Stimulated activated CD8-positive, alpha-beta memory T cell treated with anti-CD3 and anti-CD28 coated beads, Interleukin-15, amount 100 ng/mL, for 1 hour (primary cell): ENCODE measurements around the gene BOLA3.
"Not testable (repeated sequence)": the region's sequence is repeated elsewhere in the genome, so short reads cannot be mapped to it uniquely, and the experiment has no call there.

Experiments used
- DNase-seq: peaks from one replicate; pipeline ENCODE4 v3.0.0-alpha.2; 2020; ENCODE audit warnings: low read depth

The BOLA3 gene, protein sequence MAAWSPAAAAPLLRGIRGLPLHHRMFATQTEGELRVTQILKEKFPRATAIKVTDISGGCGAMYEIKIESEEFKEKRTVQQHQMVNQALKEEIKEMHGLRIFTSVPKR

DNA sequence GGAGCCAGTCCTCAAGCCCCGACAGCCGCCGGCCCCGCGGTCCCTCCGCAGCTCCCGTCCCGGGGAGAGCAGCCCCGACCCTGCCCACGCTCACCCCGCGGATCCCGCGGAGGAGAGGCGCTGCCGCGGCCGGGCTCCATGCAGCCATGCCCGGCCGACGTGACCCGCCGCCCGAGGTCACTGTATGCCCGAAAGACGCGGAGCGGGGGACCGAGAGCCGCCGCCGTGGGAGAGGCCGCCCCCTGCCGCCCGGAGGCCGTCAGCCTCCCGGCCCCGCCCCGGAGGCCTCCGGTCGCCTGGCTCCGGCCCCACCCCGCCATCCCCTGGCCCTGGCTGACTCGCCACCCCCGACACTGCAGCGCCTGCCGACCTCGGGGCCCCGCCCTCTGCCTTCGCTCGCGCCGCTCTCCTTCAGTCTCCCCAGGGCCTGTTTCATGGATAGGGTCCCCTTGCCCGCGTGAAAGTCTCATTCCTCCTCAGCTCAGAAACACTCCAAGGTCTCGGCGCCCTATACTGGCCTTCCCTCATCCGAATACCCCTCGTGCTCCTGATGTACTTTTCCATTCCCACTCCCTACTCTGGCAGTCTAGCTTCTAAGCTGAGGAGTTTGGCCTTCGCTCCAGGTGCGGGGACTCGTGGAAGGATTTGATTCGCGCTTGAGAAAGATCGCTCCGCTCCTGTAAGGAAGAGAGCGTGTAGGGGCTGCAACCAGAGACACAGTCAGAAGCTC lies at the start of gene BOLA3:
Gene BOLA3, minus strand, starts transcription at position 186 of the 730 bp plus-strand sequence. Its CDS starts 38 bp downstream, at position 148.
- DNase-seq = peak; percentile 47

DNA sequence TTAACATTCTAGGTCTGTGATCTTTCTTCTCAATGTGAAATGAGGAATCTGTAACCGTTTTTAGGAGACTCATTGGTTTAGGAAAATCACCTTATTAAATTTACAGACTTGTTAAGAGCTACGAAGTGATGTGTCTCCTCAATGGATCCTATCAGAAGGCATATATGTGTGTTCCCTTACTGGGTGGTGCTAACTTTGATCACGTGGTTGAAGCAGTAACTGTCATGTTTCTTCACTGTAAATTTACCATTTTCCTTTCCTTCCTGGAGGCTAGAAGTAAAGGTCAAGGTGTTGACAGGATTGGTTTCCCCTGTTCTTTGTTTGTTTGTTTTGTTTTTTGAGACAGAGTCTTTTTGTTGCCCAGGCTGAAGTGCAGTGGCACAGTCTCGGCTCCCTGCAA lies 49.3 kb upstream of the BOLA3 start:
- DNase-seq = no peak

DNA sequence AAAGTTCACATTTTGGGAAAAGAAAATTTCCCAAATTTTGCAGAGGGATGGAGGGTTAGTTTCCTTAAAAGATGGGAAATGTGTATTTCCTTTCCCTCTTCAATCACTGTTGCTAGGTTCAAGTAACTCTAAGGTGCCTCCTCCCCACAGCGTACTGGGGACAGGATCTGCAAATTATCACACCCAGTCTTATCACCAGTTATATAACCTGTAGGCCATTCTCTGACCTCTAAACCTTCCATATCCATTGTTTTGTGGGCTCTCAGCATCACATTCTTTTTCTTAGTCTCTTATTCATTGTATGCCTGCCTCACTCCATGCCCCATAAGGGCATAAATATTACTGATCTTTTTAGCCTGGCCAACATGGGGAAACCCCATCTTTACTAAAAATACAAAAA lies 47.1 kb upstream of the BOLA3 start:
- no peak for DNase-seq

DNA sequence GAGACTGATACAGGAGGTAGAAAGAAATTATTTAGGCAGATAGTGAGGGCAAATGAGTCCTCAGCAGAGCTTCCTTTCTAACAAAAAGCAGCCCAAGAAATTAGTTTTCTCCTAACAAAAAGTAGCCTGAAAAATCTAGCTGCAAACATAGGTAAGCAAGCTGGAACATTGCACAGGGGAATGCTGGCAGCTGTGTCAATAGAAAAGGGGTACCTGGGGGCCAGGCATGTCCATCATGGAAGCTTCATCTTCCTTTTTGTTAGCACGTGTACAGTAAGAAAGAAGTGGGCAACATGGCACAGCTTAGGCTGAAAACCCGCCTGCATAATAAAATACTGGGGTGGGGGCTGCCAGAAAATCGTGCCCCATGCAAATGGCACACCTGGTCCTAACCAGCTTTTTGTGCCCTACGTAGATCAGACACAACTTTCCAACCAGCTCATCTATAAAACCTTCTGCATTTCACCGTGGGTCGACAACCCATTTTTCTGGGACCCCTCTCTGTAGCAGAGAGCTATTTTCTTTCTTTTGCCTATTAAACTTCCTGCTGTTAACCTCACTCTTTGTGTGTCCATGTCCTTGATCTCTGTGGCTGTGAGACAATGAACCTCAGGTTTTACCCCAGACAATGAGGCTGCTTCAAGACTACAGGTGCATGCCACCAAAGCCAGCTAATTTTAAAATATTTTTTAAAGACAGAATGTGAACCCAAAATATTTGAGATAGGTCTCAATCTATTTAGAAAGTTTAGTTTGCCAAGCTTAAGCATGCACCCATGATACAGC lies 44.1 kb upstream of the BOLA3 start:
- DNase-seq = no peak

DNA sequence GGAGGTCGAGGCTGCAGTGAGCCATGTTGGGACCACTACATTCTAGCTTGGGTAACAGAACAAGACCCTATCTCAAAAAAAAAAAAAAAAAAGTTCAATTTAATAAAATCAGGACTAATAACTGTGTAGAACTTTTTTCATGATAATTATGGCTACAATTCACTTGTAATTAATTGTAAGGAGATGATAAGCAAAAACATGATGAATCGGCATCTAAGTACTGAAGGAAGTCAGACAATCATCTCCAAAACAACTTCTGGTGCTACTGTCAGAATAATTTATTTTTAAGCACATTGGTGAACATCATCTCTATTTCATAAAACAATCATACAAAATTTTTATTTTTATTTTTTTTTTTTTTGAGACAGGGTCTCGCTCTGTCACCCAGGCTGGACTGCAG lies 41.0 kb upstream of the BOLA3 start:
- DNase-seq = no peak

DNA sequence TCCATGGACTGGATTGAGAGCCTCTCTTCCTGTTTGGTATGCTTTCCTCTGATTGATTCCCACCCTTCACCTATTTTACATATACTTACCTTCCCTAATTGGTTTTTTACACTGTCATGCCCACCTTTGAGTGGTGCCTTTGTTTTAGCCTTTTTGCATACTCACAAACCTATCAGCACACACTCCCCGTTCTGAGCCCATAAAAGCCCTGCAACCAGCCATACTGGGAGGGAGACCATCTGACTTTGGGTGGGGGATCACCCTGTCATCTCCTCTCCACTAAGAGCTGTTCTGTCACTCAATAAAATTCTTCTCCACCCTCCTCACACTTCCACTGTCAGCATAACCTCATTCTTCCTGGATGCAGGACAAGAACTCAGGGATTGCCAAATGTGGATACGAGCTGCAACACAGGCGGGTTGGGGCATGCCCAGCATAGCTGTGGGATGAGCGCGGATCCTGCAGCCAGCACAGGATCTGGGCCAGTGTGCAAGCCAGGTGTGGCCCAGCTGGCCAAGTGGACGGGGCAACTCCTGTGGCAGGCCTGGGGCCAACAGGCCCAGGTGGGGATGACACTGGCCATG lies 40.4 kb upstream of the BOLA3 start:
- DNase-seq = no peak

DNA sequence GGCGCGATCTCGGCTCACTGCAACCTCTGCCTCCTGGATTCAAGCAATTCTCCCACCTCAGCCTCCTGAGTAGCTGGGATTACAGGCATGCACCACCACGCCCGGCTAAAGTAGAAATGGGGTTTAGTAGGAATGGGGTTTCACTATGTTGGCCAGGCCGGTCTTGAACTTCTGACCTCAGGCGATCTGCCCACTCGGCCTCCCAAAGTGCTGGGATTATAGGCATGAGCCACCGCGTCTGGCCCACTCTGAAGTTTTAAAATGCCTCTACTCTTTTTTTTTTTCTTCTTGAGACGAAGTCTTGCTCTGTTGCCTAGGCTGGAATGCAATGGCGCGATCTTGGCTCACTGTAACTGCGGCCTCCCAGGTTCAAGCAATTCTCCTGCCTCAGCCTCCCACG lies 39.0 kb upstream of the BOLA3 start:
- DNase-seq = not testable (repeated sequence)

DNA sequence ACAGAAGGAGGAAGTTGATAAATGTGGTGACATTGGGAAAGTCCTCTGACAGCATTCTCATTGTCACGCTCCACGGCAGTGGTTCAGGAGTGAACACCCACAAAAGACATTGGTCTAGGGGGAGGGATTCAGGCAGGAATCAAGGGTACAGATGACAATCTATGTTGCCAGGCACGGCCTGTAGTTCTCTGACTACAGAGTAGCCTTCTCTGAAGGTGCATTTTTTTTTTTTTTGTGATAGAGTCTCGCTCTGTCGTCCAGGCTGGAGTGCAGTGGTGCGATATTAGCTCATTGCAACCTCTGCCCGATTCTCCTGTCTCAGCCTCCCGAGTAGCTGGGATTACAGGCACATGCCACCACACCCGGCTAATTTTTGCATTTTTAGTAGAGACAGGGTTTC lies 38.3 kb upstream of the BOLA3 start:
- DNase-seq = no peak

DNA sequence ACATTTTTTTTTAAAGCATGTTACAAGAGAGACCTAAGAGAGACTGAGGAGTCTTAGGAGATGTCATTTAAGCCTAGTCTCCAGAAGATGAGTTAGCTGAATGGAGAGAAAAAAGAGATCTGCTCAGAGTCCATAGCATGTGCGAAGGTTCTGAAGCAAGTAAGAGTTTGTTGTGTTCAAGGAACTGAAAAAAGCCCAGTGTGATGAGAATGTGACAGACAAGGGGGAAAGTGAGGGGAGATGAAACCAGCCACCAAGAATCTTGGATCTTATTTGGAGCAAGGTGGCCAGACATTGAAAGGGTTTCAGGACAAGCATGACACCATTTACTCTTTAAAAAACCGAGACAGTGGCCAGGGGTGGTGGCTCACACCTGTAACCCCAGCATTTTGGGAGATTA lies 36.2 kb upstream of the BOLA3 start:
- DNase-seq = no peak

DNA sequence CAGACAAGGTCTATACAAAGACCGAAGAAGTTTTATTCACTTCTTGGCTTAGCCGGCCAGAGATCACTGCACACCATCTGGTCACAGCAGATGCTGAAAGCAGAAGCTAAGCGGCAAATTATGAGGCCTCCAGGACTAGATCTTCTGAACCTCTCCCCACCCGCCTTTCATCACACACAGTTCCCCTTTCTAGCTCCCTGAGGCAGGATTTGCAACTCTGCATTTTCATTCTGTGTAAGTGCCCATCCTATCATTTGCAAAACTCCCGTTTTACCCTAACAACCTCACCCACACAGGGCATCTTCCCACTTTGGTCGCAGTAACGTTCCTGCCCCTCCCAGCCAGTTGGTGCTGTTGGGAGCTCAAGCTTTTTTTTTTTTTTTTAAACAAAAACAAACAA lies 34.0 kb upstream of the BOLA3 start:
- DNase-seq = no peak

DNA sequence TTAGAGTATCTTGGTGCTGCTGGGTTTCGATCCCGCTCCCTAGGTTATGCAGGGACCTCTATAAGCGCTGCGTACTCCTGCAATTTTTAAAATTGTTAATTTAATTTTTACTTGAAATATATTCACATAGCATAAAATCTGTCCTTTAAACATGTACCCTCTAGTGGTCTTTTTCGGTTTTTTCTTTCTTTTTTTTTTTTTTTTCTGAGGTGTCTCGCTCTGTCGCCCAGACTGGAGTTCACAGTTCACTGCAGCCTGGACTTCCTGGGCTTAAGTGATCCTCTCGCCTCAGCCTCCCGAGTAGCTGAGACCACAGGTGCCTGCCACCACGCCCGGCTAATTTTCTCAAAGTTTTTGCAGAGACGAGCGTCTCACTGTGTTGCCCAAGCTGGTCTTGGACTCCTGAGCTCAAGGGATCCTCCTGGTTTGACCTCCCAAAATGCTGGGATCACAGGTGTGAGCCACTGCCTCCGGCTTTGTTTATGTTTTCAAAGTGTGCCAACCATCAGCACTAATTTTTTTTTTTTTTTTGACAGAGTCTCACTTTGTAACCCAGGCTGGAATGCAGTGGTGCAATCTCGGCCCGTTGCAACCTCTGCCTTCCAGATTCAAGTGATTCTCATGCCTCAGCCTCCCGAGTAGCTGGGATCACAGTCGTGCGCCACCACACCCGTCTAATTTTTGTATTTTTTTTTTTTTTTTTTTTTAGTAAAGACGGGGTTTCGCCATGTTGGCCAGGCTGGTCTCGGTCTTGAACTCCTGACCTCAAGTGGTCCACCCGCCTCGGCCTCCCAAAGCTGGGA lies 31.6 kb upstream of the BOLA3 start:
- DNase-seq = no peak

DNA sequence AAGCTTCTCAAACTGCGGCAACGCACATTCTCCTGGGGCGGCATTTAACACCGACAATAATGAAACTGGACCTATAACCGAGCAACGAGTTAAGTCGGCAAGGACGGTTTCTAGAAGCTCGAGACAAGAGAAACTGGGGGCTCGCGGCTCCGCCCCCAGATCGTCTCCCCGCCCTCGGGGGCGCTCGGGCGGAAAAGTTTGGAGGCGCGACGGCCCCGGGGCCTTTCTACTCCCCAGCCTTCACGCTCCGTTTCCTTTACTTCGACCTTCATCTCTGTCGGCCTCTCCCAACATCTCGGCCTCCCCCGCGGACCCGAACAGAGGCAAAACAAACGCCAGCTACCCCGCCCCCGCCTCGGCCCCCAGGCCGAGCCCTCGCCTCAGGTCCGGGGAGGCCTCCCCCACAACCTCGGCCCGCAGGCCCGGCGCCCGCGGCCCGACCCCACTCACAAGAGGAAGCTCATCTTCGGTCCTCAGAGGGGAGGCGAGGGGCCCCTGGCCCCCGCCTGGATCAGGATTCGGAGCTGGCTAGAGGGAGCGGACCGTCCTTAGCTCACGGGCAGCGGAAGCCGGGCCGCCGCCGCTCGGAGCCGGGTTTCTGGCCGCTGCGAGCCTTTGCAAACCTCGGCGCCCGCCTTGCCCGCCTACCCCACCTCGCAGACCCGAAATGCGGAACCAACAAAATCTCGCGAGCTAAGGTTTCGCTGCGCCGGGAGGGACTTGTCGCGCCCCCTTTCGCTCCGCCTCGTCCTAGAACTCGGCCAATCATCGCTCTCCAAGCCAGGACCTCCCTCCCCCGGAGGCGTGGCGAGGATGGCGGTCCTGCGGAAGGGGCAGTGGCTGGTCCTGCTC lies 30.7 kb upstream of the BOLA3 start, which contains the start of gene MOB1A:
Gene MOB1A, minus strand, starts transcription at position 669 of the 852 bp plus-strand sequence. Its CDS starts 205 bp downstream, at position 464.
- peak; percentile 96 for DNase-seq

DNA sequence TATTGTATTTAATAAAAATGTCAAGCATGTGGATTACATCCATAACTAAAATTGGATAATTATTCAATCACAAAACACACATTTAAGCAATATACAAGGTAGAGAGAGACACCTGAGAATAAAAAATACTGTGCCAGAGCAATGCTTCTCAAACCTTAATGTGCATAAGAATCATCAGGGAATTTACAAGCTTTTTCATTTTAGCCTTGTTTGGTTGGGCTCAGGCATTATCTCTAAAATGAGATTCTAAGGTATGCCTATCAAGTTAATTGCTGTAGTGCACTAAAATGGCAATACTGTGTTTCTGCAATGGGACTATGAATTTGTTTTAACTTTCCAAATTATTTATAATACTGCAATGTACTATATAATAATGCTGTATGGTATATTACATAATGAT lies 30.0 kb upstream of the BOLA3 start:
- DNase-seq = no peak

DNA sequence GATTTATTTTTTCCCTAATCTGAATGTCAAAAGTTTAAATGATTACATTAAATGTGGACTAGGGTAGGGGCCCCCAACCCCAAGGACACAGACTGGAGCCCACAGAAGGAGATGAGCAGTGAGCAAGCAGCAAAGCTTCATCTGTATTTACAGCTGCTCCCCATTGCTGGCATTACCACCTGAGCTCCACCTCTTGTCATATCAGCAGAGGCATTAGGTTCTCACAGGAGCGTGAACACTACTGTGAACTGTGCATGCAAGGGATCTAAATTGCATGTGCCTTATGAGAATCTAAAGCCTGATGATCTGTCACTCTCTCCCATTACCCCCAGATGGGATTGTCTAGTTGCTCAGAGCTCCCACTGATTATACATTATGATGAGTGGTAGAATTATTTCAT lies 27.2 kb upstream of the BOLA3 start:
- DNase-seq = no peak

DNA sequence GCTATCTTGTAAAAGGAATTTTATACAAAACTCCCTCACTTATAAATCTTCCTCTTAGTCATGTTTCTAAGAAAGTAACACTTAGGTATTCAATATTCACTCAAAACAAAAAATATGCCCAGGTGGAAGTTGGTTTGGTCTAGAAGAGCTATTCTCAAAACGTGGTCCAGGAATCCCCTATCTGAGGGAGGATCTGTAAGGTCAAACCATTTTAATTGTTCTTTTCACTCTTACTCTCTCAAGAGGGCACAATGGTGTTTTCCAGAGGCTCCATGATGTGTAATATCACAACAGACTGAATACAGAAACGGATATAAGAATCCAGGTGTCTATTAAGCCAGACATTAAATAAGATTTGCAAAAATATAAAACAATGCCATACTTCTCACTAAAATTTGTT lies 21.0 kb upstream of the BOLA3 start:
- no peak for DNase-seq

DNA sequence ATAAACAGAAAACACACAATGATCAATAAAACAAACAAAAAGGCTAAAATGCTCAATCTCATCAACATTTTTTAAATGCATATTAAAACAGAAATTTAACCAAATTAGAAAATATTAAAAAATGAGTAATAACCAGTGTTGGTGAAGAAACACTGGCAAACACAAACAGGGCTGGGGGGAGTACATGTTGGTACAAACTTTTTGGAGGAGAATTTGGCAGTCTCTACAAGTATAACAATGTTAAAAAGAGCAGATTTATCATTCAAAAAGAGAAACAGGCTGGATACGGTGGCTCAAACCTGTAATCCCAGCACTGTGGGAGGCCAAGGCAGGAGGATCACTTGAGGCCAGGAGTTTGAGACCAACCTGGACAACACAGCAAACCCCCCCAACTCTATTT lies 17.0 kb upstream of the BOLA3 start:
- no peak for DNase-seq

DNA sequence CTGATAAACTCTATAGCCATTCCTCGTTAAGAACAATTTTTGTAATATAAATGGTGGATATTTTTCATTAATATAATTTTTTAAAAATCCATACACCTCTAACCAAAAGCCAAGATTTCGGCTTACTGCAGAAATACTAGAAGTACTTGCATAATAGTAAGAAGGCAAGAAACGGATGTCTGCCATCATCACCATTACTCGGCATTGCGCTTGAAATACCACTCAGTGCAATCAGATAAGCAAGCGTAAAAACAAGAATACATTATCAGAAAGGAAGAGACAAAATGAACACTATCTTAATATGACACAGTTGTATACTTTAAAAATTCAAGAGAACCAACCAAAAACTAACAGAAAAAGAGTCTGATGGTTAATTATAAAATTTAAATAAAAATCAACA lies 15.2 kb upstream of the BOLA3 start:
- no peak for DNase-seq

DNA sequence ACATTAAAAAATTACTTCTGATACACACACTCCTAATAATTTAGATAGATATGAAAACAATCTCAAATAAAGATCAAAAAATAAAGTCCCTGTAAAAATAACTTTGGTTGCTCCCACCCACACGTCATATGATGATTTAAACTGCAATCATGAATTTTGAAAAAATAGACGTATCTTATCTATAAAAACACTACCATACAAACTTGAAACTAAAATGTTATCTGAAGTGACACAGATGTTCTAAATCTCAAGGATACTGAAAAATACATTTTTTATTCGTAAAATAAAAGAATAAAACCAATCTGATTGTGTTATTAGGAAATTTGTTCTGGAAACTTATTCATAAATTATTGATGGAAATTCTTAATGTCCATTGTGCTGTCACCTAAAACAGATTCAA lies 8.1 kb upstream of the BOLA3 start:
- no peak for DNase-seq

DNA sequence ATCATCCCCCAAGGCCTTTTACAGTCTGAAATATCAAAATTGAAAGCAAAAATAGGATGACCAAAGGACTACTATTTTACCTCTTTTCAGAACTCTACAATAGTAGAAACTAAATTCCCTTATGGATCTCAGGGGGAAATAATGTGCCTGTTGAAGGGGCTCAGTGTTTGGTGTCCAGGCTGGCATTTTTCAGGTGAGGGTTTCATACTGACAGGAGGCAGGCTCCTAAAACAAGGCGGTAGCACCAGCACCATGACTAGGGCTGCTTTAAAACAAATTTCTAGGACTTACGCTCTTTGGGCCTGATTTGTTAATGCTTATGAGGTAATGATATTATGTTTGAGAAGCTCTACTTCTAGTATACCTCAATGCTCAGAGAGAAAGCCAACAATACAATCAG lies 5.2 kb upstream of the BOLA3 start:
- DNase-seq = no peak

DNA sequence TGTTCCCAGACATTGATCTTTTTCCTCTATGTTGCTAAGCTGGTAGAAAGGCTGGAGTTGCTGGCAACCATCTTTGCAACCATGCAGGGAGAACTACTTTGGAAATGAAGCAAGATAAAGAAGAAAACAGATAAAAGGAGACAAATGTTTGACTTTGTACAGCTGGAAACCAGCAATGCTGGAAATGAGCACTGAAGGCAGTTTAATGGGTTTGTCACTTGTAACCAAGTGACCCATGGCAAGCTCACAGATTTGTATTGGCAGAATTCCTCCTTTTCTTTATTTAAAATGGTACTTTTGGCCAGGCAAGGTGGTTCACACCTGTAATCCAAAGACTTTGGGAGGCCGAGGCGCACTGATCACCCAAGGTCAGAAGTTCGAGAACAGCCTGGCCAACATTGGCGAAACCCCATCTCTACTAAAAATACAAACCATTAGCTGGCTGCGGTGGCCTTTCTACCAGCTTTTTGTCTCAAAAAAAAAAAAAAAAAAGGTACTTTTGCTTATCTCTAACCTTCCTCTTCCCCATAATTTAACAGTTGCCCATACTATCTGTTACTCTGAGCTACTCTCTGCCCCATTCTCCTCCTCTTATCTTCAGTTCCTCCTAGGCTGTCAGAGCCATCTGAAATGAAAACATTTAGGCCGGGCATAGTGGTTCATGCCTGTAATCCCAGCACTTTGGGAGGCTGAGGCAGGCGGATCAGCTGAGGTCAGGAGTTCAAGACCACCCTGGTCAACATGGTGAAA lies 2.0 kb upstream of the BOLA3 start:
- no peak for DNase-seq

DNA sequence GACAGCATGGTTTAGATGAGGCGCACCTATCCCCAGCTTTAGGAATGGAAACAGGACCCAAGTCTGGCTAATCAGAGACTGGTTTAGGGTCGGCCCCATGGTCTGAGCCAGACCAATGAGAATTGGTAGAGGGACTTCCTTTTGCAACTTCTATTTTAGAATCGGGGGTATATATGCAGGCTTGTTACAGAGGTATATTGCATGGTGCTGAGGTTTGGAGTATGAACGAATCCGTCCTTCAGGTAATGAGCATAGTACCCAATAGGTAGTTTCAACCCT lies 1.5 kb upstream of the BOLA3 start:
- DNase-seq = no peak
